LNCaP clone FGC (cell line): ENCODE results near the gene NEK9.

ENCODE experiments used
- DNase-seq: peaks from one replicate; pipeline ENCODE4 v3.0.0-alpha.2; 2011; ENCODE audit warnings: low read depth
- H3K4me3 ChIP-seq: 2 replicates; pipeline ENCODE4 v1.5.1; 2011; ENCODE audit warnings: mild to moderate bottlenecking, low read depth, low read length, control low read depth
- CTCF ChIP-seq: IDR thresholded peaks from 2 replicates; pipeline ENCODE4 v1.5.1; 2012; ENCODE audit warnings: mild to moderate bottlenecking; ENCODE audit not compliant: control insufficient read depth, insufficient read depth; ENCODE audit errors: extremely low read depth

The NEK9 gene

GRCh38 chr14:75032939-75033338 is 93.9 kb downstream of the NEK9 start:
- no peak for DNase-seq
- H3K4me3 ChIP-seq, result no peak overlapping the region
- no peak for TF ChIP-seq CTCF

- TF ChIP-seq CTCF, result no peak
- DNase-seq, result no peak
- no peak overlapping the region for H3K4me3 ChIP-seq
These were observed 96.7 kb downstream of the NEK9 start for GRCh38 chr14:75030147-75030546.
